ENCODE results near the gene TRABD2B.

Gene TRABD2B

GRCh38 chr1:47751996-47752451 is 245.2 kb downstream of the TRABD2B start:
- no peak for TF ChIP-seq NFIC (IDR thresholded peaks at IDR 0.05)
- TF ChIP-seq RAD21 (IDR thresholded peaks at IDR 0.05; ENCODE audit: low read depth): no peak
- TF ChIP-seq FOXM1 (IDR thresholded peaks at IDR 0.05; ENCODE audit: borderline replicate concordance, low read depth): no peak
- TF ChIP-seq TEAD4 (IDR thresholded peaks at IDR 0.05): no peak
- TF ChIP-seq YY1 (IDR thresholded peaks at IDR 0.05; ENCODE audit: low read depth): no peak
- no peak for TF ChIP-seq REST (IDR thresholded peaks at IDR 0.05; ENCODE audit: low read depth)
- no peak for TF ChIP-seq CREB1 (IDR thresholded peaks at IDR 0.05; ENCODE audit: low read depth)
- no peak for TF ChIP-seq USF1 (IDR thresholded peaks at IDR 0.05)
- no peak for TF ChIP-seq TCF12 (IDR thresholded peaks at IDR 0.05; ENCODE audit: low read depth)
- no peak for TF ChIP-seq EGR1 (IDR thresholded peaks at IDR 0.05)

- TF ChIP-seq USF1 (IDR thresholded peaks at IDR 0.05): no peak
- TF ChIP-seq TCF12 (IDR thresholded peaks at IDR 0.05; ENCODE audit: low read depth): no peak
- TF ChIP-seq TEAD4 (IDR thresholded peaks at IDR 0.05): no peak
- TF ChIP-seq EGR1 (IDR thresholded peaks at IDR 0.05): no peak
- TF ChIP-seq MAX (IDR thresholded peaks at IDR 0.05): no peak
- TF ChIP-seq ZBTB7A (IDR thresholded peaks at IDR 0.05; ENCODE audit: low read depth): no peak
- TF ChIP-seq NFIC (IDR thresholded peaks at IDR 0.05): no peak
- no peak for TF ChIP-seq FOXM1 (IDR thresholded peaks at IDR 0.05; ENCODE audit: borderline replicate concordance, low read depth)
- TF ChIP-seq YY1 (IDR thresholded peaks at IDR 0.05; ENCODE audit: low read depth): no peak
- no peak for TF ChIP-seq RAD21 (IDR thresholded peaks at IDR 0.05; ENCODE audit: low read depth)
- TF ChIP-seq CREB1 (IDR thresholded peaks at IDR 0.05; ENCODE audit: low read depth): no peak
- no peak for TF ChIP-seq CEBPB (IDR thresholded peaks at IDR 0.05)
- TF ChIP-seq REST (IDR thresholded peaks at IDR 0.05; ENCODE audit: low read depth): no peak
- no peak for TF ChIP-seq TAF1 (IDR thresholded peaks at IDR 0.05; ENCODE audit: low read depth)
- TF ChIP-seq EP300 (IDR thresholded peaks at IDR 0.05; ENCODE audit: borderline replicate concordance): no peak
Observed at GRCh38 chr1:47751193-47751592, 246.0 kb downstream of the TRABD2B start.

GRCh38 chr1:47745715-47746609 is 251.2 kb downstream of the TRABD2B start:
- TF ChIP-seq ZBTB7A (IDR thresholded peaks at IDR 0.05; ENCODE audit: low read depth): no peak
- TF ChIP-seq TAF1 (IDR thresholded peaks at IDR 0.05; ENCODE audit: low read depth): no peak
- no peak for TF ChIP-seq TCF12 (IDR thresholded peaks at IDR 0.05; ENCODE audit: low read depth)
- TF ChIP-seq YY1 (IDR thresholded peaks at IDR 0.05; ENCODE audit: low read depth): no peak
- no peak for TF ChIP-seq TEAD4 (IDR thresholded peaks at IDR 0.05)
- TF ChIP-seq EP300 (IDR thresholded peaks at IDR 0.05; ENCODE audit: borderline replicate concordance): no peak
- TF ChIP-seq CREB1 (IDR thresholded peaks at IDR 0.05; ENCODE audit: low read depth): no peak
- no peak for TF ChIP-seq MAX (IDR thresholded peaks at IDR 0.05)
- no peak for TF ChIP-seq RAD21 (IDR thresholded peaks at IDR 0.05; ENCODE audit: low read depth)
- no peak for TF ChIP-seq USF1 (IDR thresholded peaks at IDR 0.05)
- TF ChIP-seq CEBPB (IDR thresholded peaks at IDR 0.05): no peak
- TF ChIP-seq NFIC (IDR thresholded peaks at IDR 0.05): no peak
- TF ChIP-seq REST (IDR thresholded peaks at IDR 0.05; ENCODE audit: low read depth): no peak
- TF ChIP-seq FOXM1 (IDR thresholded peaks at IDR 0.05; ENCODE audit: borderline replicate concordance, low read depth): no peak
- no peak for TF ChIP-seq EGR1 (IDR thresholded peaks at IDR 0.05)
